GM19025 (cell line): ENCODE data around the gene SHC3.

Experiments
- ATAC-seq: cut with Tn5 transposase; IDR thresholded peaks from one replicate; pipeline ENCODE4 v1.9.1; 2021; ENCODE audit warnings: mild to moderate bottlenecking, low read depth, moderate library complexity; ENCODE audit not compliant: unreplicated experiment

SHC3 gene

GRCh38 chr9:89006996-89007967 lies 171.3 kb downstream of the SHC3 start:
- ATAC-seq, result no peak

DNA sequence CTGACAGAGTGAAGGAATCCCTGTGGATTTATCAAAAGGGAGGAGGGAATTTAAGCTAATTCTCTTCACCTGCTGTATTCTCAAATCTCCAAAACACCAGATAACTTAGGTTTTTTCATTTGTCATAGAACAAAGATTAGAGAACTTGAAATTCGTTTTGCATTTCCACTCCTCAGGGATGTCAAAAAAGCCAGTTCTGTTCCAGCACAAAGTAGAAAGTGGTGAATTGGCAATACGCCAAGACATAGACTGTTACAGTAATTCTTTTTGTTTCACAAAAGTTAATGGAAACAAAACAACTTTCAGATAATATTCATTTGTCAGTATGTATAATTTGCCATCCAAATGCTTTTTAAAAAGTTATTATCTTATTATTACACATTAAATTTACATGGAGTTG lies 172.4 kb downstream of the SHC3 start:
- no peak for ATAC-seq

- ATAC-seq, result no peak
Observed at GRCh38 chr9:89005323-89005722, 173.3 kb downstream of the SHC3 start.

DNA sequence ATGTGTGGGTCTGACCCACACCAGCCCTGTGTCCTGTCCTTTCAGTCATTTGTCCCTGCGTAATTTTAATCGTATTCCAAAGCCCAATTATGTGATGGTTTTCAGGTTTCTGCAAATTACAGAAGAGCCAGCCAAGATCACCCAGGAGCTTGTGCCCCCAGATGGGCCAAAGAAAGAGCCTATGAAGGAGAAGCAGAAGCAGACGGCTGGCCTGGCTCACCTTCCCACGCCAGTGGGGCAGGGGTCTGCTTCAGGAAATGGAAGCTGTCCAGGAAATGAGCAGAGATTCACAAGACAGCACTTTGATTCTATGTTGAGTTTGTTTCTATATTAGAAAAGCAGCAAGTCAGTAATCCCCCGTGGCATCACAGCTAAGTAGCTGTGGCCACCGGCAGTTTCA lies 175.6 kb downstream of the SHC3 start:
- no peak for ATAC-seq

- no peak for ATAC-seq
Observed at GRCh38 chr9:89001917-89002540, 176.6 kb downstream of the SHC3 start.

- ATAC-seq, result no peak
Observed at GRCh38 chr9:89000973-89001916, 177.4 kb downstream of the SHC3 start.

DNA sequence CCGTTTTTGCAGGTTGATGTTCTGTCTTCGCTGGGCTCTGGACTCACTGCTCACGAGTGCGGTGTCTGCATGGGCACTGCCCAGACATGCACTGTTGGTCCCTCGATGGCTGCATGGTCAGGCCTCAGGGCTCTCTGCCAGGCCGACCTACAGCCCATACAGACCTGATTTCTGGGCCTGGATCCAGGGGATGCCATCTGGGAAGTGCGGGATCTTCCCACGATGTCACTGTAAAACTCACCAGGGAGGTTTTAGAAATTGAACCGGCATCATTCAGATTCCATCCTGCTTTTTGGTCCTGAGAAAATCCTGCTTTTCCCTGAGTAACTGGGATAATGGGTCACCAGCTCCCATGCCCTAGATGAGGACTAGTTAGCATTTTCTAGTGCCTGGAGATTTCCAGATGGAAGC lies 178.2 kb downstream of the SHC3 start:
- ATAC-seq, result no peak

GRCh38 chr9:88998911-88999310 lies 179.7 kb downstream of the SHC3 start:
- no peak for ATAC-seq

GRCh38 chr9:88998503-88998902 lies 180.1 kb downstream of the SHC3 start:
- ATAC-seq, result no peak

DNA sequence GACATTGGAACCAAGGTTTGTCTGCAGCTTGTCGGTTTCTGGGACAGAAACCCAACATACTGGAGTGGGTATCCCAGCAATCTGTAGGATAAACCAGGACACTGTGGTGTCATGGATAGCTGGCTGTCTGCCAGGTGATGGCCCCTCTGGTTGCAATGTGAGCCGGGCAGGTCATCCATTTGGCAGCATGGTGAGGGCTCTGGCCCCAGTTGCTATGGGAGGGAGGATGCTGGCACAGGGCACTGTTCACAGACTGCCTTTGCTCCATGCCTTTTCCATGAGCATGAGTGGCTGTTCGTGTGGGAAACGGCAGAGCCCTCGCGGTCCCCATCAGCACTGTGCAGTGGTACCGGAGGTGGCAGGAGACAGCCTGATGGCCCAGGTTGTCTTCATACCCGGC lies 181.0 kb downstream of the SHC3 start:
- ATAC-seq, result no peak

- no peak for ATAC-seq
Observed at GRCh38 chr9:88996921-88997235, 181.7 kb downstream of the SHC3 start.

DNA sequence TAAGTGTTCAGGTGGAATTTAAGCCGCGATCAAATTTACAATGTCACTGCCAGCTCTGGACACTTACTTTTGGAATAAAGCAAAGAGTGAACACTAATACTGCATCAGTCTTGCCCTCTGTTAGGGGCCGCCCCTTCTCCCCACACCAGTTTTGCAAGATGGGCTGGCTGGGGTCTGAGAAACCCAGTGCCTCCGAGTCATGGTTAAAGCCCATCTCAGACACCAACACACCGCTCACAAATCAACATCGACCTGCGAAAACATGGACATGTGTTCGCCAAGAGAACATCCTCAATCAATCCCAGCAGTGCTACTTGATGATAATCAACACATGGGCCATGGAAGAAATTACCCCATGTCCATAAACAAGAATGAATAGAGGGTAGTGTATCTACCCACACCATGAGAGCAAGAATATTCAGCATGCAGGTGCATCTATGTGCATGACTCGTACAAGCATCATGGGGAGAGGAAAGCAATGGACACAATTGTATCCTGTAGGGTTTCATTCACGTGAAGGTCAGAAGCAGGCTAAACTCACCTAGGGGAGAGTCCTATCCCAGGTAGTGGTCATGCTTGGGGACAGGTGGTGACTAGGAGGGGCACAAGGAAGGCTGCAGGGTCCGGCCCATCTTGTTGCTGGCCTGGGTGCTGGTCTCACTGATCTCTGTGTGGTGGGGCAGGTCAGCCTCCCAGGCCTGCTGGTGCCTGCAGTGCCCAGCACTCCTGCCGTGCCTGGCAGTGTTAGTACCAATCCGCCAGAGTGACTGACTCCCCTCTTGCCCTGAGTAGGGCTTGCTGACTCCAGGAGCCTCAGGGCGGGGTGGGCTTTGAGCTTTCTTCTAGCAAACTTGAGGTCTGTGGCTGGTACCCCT lies 182.3 kb downstream of the SHC3 start:
- no peak for ATAC-seq

DNA sequence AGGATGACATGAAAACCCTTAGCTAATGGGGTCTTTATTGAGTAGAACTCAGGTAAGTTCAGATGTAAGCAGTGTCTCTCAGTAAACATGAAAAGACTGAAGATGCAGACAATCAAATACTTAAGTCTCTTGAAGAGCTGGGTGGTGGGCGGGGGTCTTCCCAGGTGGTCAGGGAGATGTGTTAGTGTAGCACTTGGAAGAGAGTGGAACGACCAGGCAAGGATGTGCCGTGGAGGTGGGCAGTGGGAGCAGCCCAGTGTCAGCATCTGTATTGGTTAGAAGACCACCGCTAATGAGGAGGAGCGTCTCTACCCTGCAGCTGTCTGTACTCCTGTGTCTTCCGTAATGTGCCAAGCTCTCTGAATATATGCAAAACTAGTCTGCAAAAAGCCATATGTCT lies 183.0 kb downstream of the SHC3 start:
- no peak for ATAC-seq

- no peak for ATAC-seq
Observed at GRCh38 chr9:88995200-88995577, 183.4 kb downstream of the SHC3 start.

DNA sequence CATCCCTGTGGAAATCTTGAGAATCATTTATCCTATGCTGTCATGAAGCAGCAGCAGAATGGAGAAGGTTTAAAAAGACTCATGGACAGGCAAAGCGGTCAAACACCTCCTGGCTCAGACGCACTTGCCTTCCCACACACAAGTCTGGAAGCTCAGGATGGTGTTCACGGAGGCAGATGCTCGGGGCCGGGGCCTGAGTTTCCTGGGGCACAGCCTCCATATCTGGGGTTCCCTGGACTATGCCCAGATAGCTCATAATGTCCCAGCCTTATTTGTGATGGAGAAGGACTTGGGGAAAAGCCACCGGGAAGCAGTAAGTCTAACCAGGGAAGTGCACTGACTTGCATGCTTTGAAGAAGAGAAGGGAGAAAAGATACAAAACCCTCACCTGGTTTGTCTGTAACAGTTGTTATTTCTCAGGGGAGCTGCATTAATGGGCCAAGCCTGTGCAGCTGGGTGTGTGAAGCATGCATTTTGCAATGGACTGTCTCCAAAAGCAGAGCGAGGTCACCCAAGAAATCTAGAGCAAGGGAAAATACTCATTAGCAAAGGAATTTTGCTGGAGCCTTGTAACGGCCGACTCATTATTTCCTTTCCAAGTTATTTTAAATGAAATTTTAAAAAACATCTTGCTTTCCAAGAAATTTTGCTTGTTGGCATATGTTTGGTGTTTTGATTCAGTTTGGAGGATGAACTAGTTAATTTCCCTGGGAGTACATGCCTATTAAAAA lies 184.0 kb downstream of the SHC3 start:
- no peak for ATAC-seq

- no peak for ATAC-seq
Observed at GRCh38 chr9:88993871-88994460, 184.7 kb downstream of the SHC3 start.

GRCh38 chr9:88993327-88993726 lies 185.3 kb downstream of the SHC3 start:
- no peak for ATAC-seq

GRCh38 chr9:88992556-88992955 lies 186.1 kb downstream of the SHC3 start:
- ATAC-seq, result no peak
